Suprapubic skin (tissue), 4 donors: ENCODE measurements around the gene NREP. TPM values are rescaled to one million over a fixed set of nuclear protein-coding genes. Genes with fewer than 3 reads are reported as not detected.

Experiments used
- DNase-seq, 2 donors: peaks; one replicate each; pipeline ENCODE4 v3.0.0-alpha.2; 2019; ENCODE audit warnings: low spot score in 2 of 2
- H3K27ac ChIP-seq: fragments of 200-600 bp; sonication (generic); one replicate; pipeline ENCODE4 v1.5.1; 2019
- H3K27me3 ChIP-seq: fragments of 200-600 bp; sonication (generic); one replicate; pipeline ENCODE4 v1.5.1; 2019
- H3K36me3 ChIP-seq: fragments of 200-600 bp; sonication (generic); one replicate; pipeline ENCODE4 v1.5.1; 2019
- H3K4me1 ChIP-seq: fragments of 200-600 bp; sonication (generic); one replicate; pipeline ENCODE4 v1.5.1; 2019
- H3K4me3 ChIP-seq: fragments of 200-600 bp; sonication (generic); one replicate; pipeline ENCODE4 v1.5.1; 2019; ENCODE audit warnings: mild to moderate bottlenecking
- H3K9me3 ChIP-seq: fragments of 200-600 bp; sonication (generic); one replicate; pipeline ENCODE4 v1.5.1; 2019
- EP300 ChIP-seq: sonication (generic); formaldehyde crosslinking; IDR thresholded peaks from one replicate; pipeline ENCODE4 v1.6.1; 2017; ENCODE audit warnings: antibody characterized with exemption
- POLR2A ChIP-seq, 2 donors: fragments of 450-650 bp; IDR thresholded peaks; one replicate each; pipeline ENCODE4 v1.6.1; 2017; ENCODE audit warnings: antibody characterized with exemption in 2 of 2, mild to moderate bottlenecking in 2 of 2, moderate library complexity in 2 of 2
- POLR2AphosphoS5 ChIP-seq, 3 donors: sonication (generic); formaldehyde crosslinking; IDR thresholded peaks; one replicate each; pipeline ENCODE4 v1.6.1; 2017; ENCODE audit warnings: antibody characterized with exemption in 3 of 3
- WGBS: methylation state at CpG from one replicate; pipeline ENCODE4 v1.1.5; 2018; 5-methylcytosine and 5-hydroxymethylcytosine counted together
- total RNA-seq, 4 donors: library from RNA; depleted of rRNA; stranded (reverse); fragments of >200 nt; gene quantifications; one replicate each; pipeline ENCODE4 v1.1.0, GENCODE V29; 2016
- TF ChIP-seq, protein P1 (sequence below), 2 donors: fragments of 200-600 bp in 1 of 2; fragments of 450-650 bp in 1 of 2; sonication (generic) in 1 of 2; IDR thresholded peaks; one replicate each; pipeline ENCODE4 v1.5.1; 2016 to 2019; ENCODE audit warnings: antibody characterized with exemption in 2 of 2, mild to moderate bottlenecking in 1 of 2, moderate library complexity in 1 of 2

Gene NREP
- total RNA-seq, 4 donors from 2014 or later, result 7.0 to 10.1 (median 8.3) TPM

DNA sequence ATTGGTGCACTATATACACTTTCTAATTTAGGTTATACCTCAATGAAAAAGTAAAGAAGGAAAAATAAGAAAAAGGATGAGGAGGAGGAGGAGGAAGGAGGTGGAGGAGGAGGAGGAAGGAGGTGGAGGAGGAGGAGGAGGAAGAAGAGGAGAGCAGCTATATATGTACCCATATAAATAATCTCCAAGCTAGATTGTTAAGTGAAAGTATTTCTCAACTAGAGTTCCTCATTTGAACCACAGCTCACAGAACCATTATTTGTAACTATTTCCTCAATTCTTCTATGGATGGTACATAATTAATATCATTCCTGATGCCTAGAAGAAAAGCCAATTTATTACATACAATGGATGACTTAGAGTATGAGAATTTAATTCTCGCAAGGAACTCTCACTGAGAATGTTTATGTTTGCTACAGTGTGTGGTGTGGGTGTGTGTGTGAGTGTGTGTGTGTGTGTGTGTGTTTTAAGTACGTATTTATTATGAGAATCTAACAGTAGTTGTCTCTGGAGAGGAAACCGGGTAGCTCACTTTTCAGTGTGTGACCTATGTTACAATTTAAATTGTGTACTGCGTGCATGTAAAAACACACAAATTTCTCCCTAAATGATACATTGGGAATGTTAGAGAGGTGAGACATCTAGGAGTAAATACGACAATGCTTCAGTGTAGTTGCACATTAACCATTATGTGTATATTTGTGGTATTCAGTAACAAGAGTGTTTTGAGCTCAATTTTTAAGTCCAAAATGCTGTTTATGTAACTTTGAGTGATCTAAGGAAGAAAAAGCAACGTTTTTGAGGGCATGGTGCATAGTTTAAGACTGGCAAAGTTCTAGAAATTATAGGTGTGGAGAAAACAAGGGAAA, 20.2 kb upstream of the NREP start:
- H3K36me3 ChIP-seq, result no peaks in the 10 kb centered on the region
- TF ChIP-seq POLR2A (IDR thresholded peaks at IDR 0.05), result no peak
- TF ChIP-seq EP300, result no peak
- TF ChIP-seq, protein P1, sequence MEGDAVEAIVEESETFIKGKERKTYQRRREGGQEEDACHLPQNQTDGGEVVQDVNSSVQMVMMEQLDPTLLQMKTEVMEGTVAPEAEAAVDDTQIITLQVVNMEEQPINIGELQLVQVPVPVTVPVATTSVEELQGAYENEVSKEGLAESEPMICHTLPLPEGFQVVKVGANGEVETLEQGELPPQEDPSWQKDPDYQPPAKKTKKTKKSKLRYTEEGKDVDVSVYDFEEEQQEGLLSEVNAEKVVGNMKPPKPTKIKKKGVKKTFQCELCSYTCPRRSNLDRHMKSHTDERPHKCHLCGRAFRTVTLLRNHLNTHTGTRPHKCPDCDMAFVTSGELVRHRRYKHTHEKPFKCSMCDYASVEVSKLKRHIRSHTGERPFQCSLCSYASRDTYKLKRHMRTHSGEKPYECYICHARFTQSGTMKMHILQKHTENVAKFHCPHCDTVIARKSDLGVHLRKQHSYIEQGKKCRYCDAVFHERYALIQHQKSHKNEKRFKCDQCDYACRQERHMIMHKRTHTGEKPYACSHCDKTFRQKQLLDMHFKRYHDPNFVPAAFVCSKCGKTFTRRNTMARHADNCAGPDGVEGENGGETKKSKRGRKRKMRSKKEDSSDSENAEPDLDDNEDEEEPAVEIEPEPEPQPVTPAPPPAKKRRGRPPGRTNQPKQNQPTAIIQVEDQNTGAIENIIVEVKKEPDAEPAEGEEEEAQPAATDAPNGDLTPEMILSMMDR (IDR thresholded peaks at IDR 0.05), result no peak
- no peak for TF ChIP-seq POLR2AphosphoS5 (IDR thresholded peaks at IDR 0.05)
- no peak overlapping the region for H3K4me3 ChIP-seq
- peaks cover 6% of the 10 kb centered on the region for H3K4me1 ChIP-seq
- 80% methylated on average over 6 of the region's 6 CpGs for whole genome bisulfite sequencing
- no peak for DNase-seq
- no peaks in the 10 kb centered on the region for H3K9me3 ChIP-seq
- H3K27ac ChIP-seq, result no peak overlapping the region
- H3K27me3 ChIP-seq, result no peaks in the 10 kb centered on the region

DNA sequence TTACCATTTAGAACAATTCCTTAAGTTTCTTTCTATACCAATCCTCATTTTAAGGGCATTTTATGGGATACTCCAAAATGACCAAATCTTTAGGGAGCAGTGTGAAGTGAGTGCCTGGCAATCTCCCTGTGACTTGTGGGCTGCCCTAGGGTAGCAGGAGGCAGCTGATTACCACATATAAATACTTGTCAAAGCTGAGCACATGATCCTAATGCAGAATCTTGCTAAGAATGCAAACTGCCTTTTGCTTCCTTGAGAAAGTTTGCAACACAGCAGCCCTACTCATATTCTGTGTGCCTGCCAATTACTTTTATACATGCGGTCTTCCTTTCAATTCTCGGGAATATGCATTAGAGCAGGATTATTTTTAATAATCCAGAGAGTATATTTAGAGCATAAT, 18.2 kb upstream of the NREP start:
- Histone ChIP-seq H3K4me3 (no peak overlapping the region), H3K4me1 (peaks cover 6% of the 10 kb centered on the region), H3K27me3 (no peaks in the 10 kb centered on the region), H3K9me3 (no peaks in the 10 kb centered on the region), H3K27ac (no peak overlapping the region), H3K36me3 (no peaks in the 10 kb centered on the region)
- WGBS, result 78% methylated on average over 2 of the region's 2 CpGs
- DNase-seq, result no peak
- no peak for TF ChIP-seq EP300
- TF ChIP-seq, protein P1 (IDR thresholded peaks at IDR 0.05), result no peak
- no peak for TF ChIP-seq POLR2AphosphoS5 (IDR thresholded peaks at IDR 0.05)
- no peak for TF ChIP-seq POLR2A (IDR thresholded peaks at IDR 0.05)

DNA sequence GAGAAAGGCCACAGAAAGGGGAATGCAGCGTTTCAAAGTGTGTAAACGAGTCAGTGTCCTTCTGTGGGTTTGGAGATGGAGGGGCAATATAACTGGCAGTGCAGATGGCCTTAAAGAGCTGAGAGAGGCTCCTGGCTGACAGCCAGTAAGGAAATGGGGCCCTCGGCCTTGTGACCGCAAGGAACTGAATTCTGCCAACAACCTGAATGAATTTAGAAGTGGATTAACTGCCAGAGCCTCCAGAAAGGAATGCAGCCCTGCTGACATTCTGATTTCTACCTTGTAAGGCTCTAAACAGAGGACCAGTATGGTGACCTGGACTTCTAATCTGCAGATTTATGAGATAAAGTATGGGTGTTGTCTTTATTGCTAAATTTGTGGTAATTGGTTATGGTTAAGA, 17.5 kb upstream of the NREP start:
- H3K9me3 ChIP-seq, result no peaks in the 10 kb centered on the region
- no peak for DNase-seq
- TF ChIP-seq EP300 (no peak), POLR2AphosphoS5 (IDR thresholded peaks at IDR 0.05) (no peak), POLR2A (IDR thresholded peaks at IDR 0.05) (no peak)
- TF ChIP-seq, protein P1 (IDR thresholded peaks at IDR 0.05), result no peak
- H3K27me3 ChIP-seq, result no peaks in the 10 kb centered on the region
- WGBS, result 39% methylated on average over 4 of the region's 4 CpGs
- no peaks in the 10 kb centered on the region for H3K4me1 ChIP-seq
- no peaks in the 10 kb centered on the region for H3K36me3 ChIP-seq
- H3K27ac ChIP-seq, result no peak overlapping the region
- H3K4me3 ChIP-seq, result no peak overlapping the region

DNA sequence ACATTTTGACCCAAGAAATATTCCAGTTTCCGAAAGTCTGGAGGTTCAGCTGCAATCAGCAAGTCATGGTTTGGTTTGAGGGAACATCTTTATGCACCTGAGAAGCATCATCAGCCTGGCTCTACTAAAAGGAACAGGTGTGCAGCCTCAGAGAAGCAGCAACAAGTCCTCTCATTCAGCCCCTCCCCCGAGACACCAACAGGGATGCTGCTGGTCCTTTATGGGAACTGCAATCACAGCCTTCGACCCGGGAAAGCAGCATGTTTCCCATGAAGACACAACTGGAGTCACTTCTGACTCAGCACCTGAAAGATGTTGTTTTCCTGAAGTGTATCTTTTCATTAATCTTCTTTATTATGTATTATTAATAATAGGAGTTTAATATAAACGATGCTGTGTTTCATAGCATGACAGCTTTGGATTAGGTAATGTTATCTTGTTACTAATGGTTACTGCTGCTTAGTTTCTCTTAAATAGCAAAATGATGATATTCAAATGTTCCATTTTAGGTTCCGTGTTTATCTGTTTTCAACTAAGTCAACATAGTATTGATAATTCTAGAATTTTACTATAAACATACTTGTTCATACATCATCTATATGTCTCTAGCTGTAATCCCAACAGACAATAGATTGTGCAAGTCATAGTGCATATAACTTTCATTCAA, 15.6 kb upstream of the NREP start:
- H3K4me1 ChIP-seq, result no peaks in the 10 kb centered on the region

More for the DNA sequence above, 15.6 kb upstream of the NREP start:
- 66% methylated on average over 6 of the region's 6 CpGs for WGBS
- DNase-seq, result no peak
- Histone ChIP-seq H3K4me3 (no peak overlapping the region), H3K36me3 (no peaks in the 10 kb centered on the region), H3K9me3 (no peaks in the 10 kb centered on the region), H3K27ac (no peak overlapping the region), H3K27me3 (no peaks in the 10 kb centered on the region)
- TF ChIP-seq POLR2A (IDR thresholded peaks at IDR 0.05) (no peak), EP300 (no peak), POLR2AphosphoS5 (IDR thresholded peaks at IDR 0.05) (no peak)
- TF ChIP-seq, protein P1 (IDR thresholded peaks at IDR 0.05), result no peak
